Sigmoid colon (tissue), 7 donors: ENCODE data around the gene CDK2. TPM values are rescaled to one million over a fixed set of nuclear protein-coding genes. Genes with fewer than 3 reads are reported as not detected.
A peak's percentile ranks its signal among the peaks of the same experiment; 100 is the strongest.

Source experiments
- DNase-seq: peaks from one replicate; pipeline ENCODE4 v3.0.0-alpha.2; 2019
- H3K27ac ChIP-seq, 4 donors: fragments of 200-600 bp; sonication (generic); one replicate each; pipeline ENCODE4 v1.5.1; 2016 to 2019; ENCODE audit warnings: mild to moderate bottlenecking in 1 of 4
- H3K27me3 ChIP-seq, 3 donors: fragments of 200-600 bp; sonication (generic); one replicate each; pipeline ENCODE4 v1.5.1; 2019; ENCODE audit warnings: mild to moderate bottlenecking in 1 of 3
- H3K36me3 ChIP-seq, 4 donors: fragments of 200-600 bp; sonication (generic); one replicate each; pipeline ENCODE4 v1.5.1; 2016 to 2019
- H3K4me1 ChIP-seq, 4 donors: fragments of 200-600 bp; sonication (generic); one replicate each; pipeline ENCODE4 v1.5.1; 2017 to 2019
- H3K4me3 ChIP-seq, 4 donors: fragments of 200-600 bp; sonication (generic); one replicate each; pipeline ENCODE4 v1.5.1; 2017 to 2019; ENCODE audit warnings: mild to moderate bottlenecking in 2 of 4, moderate library complexity in 1 of 4
- H3K9me3 ChIP-seq, 4 donors: fragments of 200-600 bp in 3 of 4; sonication (generic) in 3 of 4; one replicate each; pipeline versions ENCODE4 v1.5.1 to v1.6.1; 2013 to 2019
- EP300 ChIP-seq, 4 donors: sonication (generic); formaldehyde crosslinking; IDR thresholded peaks; one replicate each; pipeline ENCODE4 v1.6.1; 2017; ENCODE audit warnings: antibody characterized with exemption in 4 of 4
- POLR2A ChIP-seq, 2 donors: fragments of 450-650 bp; IDR thresholded peaks; one replicate each; pipeline ENCODE4 v1.6.1; 2016; ENCODE audit warnings: antibody characterized with exemption in 2 of 2, mild to moderate bottlenecking in 2 of 2, moderate library complexity in 2 of 2
- POLR2AphosphoS5 ChIP-seq, 4 donors: sonication (generic); formaldehyde crosslinking; IDR thresholded peaks; one replicate each; pipeline ENCODE4 v1.6.1; 2017; ENCODE audit warnings: antibody characterized with exemption in 4 of 4
- WGBS, 2 donors: extraction: QIAGEN DNeasy Blood & Tissue Kit; methylation state at CpG; one replicate each; pipeline ENCODE4 v1.1.7; 2013; 5-methylcytosine and 5-hydroxymethylcytosine counted together
- intact Hi-C: fragments of 100-400 bp; cut with DNase I; formaldehyde crosslinking; loops from one replicate; pipeline ENCODE4 v1.15.1; 2023
- polyA plus RNA-seq, 3 donors: library from polyadenylated mRNA; stranded (reverse); fragments of 200-250 nt; gene quantifications; one replicate each; pipeline ENCODE4 v1.2.3, GENCODE V29; 2013
- total RNA-seq, 4 donors: library from RNA; depleted of rRNA; stranded (reverse); fragments of >200 nt; gene quantifications; one replicate each; pipeline ENCODE4 v1.1.0, GENCODE V29; 2016
- TF ChIP-seq, protein P1 (sequence below), 4 experiments: fragments of 450-650 bp in 3 of 4; fragments of 200-600 bp in 1 of 4; IDR thresholded peaks; one replicate each; pipeline ENCODE4 v1.5.1; 2016 to 2019; ENCODE audit warnings: antibody characterized with exemption in 4 of 4, mild to moderate bottlenecking in 3 of 4, moderate library complexity in 2 of 4
- donor health status: healthy with polysubstance abuse.
- donor health status: Bipolar disorder and iron deficiency.
- donor health status: healthy.

The CDK2 gene
- total and polyA plus RNA-seq, 7 donors = 7.2 to 27.7 (median 18.0) TPM

DNA sequence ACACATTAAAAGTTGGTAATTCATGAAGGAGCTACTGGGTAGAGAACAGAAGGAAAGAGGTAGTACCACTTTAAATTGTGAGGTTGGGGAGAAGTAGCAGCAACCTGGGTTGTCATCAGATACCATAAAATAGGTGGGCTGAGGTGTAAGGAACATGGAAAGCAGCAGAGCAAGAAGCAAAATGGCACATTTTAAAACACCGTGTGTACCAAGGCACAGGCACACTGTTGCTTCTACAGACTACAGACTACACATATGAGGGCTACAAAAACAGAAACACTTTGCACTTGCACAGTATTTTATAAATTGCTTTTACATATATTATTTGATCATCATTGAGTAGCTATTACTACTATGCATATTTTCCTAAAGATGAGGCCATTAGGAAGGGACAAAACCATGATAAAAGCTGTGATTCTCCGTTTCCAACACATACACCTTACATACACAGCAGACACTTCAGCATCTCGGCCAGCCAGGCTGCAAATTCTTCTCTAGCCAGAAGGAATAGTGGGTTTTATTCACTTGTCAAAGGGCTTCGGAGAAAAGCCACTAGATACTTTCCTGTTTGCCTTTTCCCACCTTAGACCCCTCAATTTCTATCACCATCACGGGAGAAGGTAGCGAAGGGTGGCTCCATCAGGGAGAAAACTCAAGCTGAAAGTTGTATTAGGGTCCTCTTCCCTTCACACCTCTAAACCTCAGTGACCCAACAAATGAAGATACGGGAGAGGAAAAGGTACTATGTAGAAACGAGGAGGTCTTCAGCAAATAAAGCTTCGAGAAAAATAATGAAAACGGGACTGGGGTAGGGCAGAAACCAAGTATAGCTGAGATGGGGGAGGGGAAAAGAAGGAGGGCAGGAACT, 40.5 kb upstream of the CDK2 start:
- intact Hi-C loops = loop anchor here (1.0 to 5.0 kb wide), 3 partner anchors 97 to 184 kb away; partner anchors contain the start of genes DNAJC14, GDF11 and RPS26
- Histone ChIP-seq H3K4me3 (peak overlapping the region; percentile 53 to 94 (median 86)), H3K9me3 (no peaks in the 10 kb centered on the region), H3K27me3 (no peaks in the 10 kb centered on the region), H3K36me3 (peaks cover 0 to 10% (median 0%) of the 10 kb centered on the region in 4 donors), H3K27ac (peak overlapping the region; percentile 84 to 98 (median 98)), H3K4me1 (peaks cover 0 to 44% (median 37%) of the 10 kb centered on the region in 4 donors)
- 10 to 14% methylated on average over 10 of the region's 10 CpGs for WGBS, 2 donors
- no peak for DNase-seq
- TF ChIP-seq POLR2AphosphoS5 (IDR thresholded peaks at IDR 0.05) = no peak
- TF ChIP-seq, protein P1, sequence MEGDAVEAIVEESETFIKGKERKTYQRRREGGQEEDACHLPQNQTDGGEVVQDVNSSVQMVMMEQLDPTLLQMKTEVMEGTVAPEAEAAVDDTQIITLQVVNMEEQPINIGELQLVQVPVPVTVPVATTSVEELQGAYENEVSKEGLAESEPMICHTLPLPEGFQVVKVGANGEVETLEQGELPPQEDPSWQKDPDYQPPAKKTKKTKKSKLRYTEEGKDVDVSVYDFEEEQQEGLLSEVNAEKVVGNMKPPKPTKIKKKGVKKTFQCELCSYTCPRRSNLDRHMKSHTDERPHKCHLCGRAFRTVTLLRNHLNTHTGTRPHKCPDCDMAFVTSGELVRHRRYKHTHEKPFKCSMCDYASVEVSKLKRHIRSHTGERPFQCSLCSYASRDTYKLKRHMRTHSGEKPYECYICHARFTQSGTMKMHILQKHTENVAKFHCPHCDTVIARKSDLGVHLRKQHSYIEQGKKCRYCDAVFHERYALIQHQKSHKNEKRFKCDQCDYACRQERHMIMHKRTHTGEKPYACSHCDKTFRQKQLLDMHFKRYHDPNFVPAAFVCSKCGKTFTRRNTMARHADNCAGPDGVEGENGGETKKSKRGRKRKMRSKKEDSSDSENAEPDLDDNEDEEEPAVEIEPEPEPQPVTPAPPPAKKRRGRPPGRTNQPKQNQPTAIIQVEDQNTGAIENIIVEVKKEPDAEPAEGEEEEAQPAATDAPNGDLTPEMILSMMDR (IDR thresholded peaks at IDR 0.05) = no peak
- TF ChIP-seq EP300 (IDR thresholded peaks at IDR 0.05) = no peak
- TF ChIP-seq POLR2A (IDR thresholded peaks at IDR 0.05) = no peak

DNA sequence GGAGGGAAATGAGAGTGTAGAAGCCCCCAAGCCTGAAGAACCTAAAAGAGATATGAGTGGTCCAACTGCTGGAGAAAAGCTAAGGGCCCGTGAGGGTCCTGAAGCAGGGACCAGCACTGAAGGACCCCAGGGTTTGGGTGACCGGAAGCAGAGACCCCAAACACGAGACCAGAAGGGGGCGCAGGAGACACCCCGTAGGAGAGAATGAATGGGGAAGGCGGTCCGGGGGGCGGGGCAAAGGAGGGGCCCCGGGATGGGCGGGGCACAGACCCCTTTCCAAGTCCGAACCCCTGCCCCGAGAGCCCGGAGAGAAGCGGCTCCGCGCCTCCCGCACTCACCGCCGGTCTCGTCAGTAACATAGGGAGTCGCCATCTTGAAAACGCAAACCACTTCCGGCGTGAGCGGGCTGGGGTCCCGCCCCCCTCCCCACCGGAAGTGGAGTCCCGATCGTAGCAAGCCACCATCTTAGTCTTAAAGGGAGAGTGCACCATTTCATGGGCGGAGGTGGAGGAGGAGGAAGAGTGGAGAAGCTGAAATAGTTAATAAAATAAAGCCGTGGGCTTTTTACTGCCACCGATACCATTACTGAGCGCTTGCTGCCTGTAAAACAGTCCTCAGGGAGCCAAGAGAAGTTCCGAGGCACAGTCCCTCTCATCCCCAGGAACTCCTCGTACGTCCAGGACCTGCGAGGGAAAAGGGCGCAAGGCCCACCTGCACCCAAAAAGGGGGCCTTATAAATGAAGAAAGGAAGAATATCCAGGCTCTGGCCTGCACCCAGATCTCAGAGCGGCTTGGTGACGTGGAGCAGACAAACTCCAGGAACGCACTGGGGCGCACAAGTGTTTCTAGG, 39.7 kb upstream of the CDK2 start:
- peaks cover 0 to 8% (median 0%) of the 10 kb centered on the region in 4 donors for H3K36me3 ChIP-seq
- TF ChIP-seq, protein P1 (IDR thresholded peaks at IDR 0.05) = peak in 3 of 4 experiments; percentile 73 to 87 (median 80)
- peak; percentile 50 to 82 (median 61) for TF ChIP-seq POLR2AphosphoS5 (IDR thresholded peaks at IDR 0.05)
- TF ChIP-seq POLR2A (IDR thresholded peaks at IDR 0.05) = peak in 1 of 2 donors; percentile 39
- no peak for TF ChIP-seq EP300 (IDR thresholded peaks at IDR 0.05)
- 0% methylated on average over 42 of the region's 42 CpGs for WGBS, 2 donors
- peak overlapping the region; percentile 84 to 98 (median 98) for H3K27ac ChIP-seq
- H3K4me1 ChIP-seq = peaks cover 0 to 48% (median 38%) of the 10 kb centered on the region in 4 donors
- peak; percentile 94 for DNase-seq
- H3K9me3 ChIP-seq = no peaks in the 10 kb centered on the region
- intact Hi-C loops = loop anchor here (1.0 to 5.0 kb wide), 3 partner anchors 98 to 185 kb away; partner anchors contain the start of genes DNAJC14, GDF11 and RPS26
- no peaks in the 10 kb centered on the region for H3K27me3 ChIP-seq
- H3K4me3 ChIP-seq = peak overlapping the region; percentile 53 to 94 (median 86)

DNA sequence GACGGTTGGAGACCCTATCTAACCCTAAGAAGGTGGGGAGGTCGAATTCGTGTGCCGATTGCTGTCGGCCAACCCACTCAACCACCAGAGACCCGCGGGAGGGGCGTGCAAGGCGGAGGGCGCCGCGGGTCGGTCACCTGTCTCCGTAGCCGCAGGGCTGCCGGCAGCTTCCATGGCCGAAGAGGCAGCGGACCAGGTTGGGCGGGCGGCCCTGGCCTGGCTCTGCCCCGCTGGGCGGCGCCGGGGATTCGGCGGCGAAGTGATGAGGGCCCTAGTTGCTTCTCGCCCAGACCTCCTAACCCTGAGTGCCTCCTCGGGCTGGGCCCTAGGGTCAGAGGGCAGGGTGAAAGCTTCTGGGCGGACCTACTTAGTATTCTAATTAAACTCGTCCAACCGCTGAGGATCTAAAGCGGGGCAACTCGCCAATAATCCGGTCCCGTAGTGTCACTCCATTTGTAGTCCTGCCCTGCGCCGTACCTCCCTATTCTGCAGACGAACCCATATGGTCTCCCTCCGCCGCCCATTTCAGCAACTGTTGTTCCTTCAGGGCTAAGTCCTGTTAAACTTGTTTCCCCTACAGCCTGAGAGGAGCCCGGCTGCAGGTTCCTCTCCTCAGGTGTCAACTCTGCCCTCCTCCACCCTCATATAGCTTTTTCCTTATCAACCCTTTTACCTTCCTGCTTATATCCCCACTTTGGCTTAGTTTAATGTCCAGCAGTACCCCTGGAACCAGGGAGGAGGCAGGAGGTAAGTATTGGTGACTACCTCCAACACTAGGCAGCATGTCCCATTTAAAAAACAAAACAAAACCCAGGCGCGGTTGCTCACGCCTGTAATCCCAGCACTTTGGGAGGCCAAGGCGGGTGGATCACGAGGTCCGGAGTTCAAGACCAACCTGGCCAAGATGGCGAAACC, 38.8 kb upstream of the CDK2 start, which contains the start of gene PYM1:
PYM1 (minus strand) TSS at position 307 of the 915 bp plus-strand sequence; CDS start at position 174, 133 bp downstream.
- peaks cover 0 to 56% (median 44%) of the 10 kb centered on the region in 4 donors for H3K4me1 ChIP-seq

More for the DNA sequence above, 38.8 kb upstream of the CDK2 start, which contains the start of gene PYM1:
- peak within 1 kb of the TSS; percentile 84 to 98 (median 98) for H3K27ac ChIP-seq
- DNase-seq = peak; percentile 93
- peaks cover 0 to 4% (median 0%) of the 10 kb centered on the region in 4 donors for H3K36me3 ChIP-seq
- WGBS, 2 donors = 2 to 4% methylated on average over 49 of the region's 49 CpGs
- no peak for TF ChIP-seq EP300 (IDR thresholded peaks at IDR 0.05)
- TF ChIP-seq, protein P1 (IDR thresholded peaks at IDR 0.05) = no peak
- TF ChIP-seq POLR2AphosphoS5 (IDR thresholded peaks at IDR 0.05) = peak in 3 of 4 donors; percentile 56 to 66 (median 66)
- peak; percentile 17 to 55 for TF ChIP-seq POLR2A (IDR thresholded peaks at IDR 0.05)
- H3K9me3 ChIP-seq = no peaks in the 10 kb centered on the region
- intact Hi-C loops = loop anchor here (2.0 to 5.0 kb wide), 3 partner anchors 111 to 186 kb away; partner anchors contain the start of genes GDF11, RPS26 and SARNP
- no peaks in the 10 kb centered on the region for H3K27me3 ChIP-seq
- peak within 1 kb of the TSS; percentile 53 to 94 (median 86) for H3K4me3 ChIP-seq
